Measurements from ENCODE around the gene PACSIN2.
"Not testable (repeated sequence)": the region's sequence is repeated elsewhere in the genome, so short reads cannot be mapped to it uniquely, and the experiment has no call there.

Gene PACSIN2

GRCh38 chr22:43001271-43002201 lies 13.4 kb downstream of the PACSIN2 start:
- no peak for TF ChIP-seq CTCF (conservative IDR thresholded peaks at IDR 0.05; ENCODE audit: low read depth)
- DNase-seq (ENCODE audit: low spot score), result no peak
- ChIA-PET CTCF (interaction anchor here (0.6 kb wide), 2 partner anchors 59 to 557 kb away, joined by 3 read pairs; no protein-coding TSS in a partner anchor), POLR2A (ENCODE audit: low non-redundant PET) (interaction anchor here (2.0 kb wide), 1 partner anchor 13 kb away, joined by 4 read pairs; the partner anchor contains the start of gene PACSIN2)
- peak overlapping the region; percentile 74 for H3K27ac ChIP-seq

GRCh38 chr22:43000441-43001175 lies 14.3 kb downstream of the PACSIN2 start:
- peak overlapping the region; percentile 74 for H3K27ac ChIP-seq
- no peak for TF ChIP-seq CTCF (conservative IDR thresholded peaks at IDR 0.05; ENCODE audit: low read depth)
- CTCF ChIA-PET, result no interaction called here
- DNase-seq (ENCODE audit: low spot score), result no peak
- POLR2A ChIA-PET (ENCODE audit: low non-redundant PET), result interaction anchor here (2.0 kb wide), 1 partner anchor 14 kb away, joined by 4 read pairs; the partner anchor contains the start of gene PACSIN2

DNA sequence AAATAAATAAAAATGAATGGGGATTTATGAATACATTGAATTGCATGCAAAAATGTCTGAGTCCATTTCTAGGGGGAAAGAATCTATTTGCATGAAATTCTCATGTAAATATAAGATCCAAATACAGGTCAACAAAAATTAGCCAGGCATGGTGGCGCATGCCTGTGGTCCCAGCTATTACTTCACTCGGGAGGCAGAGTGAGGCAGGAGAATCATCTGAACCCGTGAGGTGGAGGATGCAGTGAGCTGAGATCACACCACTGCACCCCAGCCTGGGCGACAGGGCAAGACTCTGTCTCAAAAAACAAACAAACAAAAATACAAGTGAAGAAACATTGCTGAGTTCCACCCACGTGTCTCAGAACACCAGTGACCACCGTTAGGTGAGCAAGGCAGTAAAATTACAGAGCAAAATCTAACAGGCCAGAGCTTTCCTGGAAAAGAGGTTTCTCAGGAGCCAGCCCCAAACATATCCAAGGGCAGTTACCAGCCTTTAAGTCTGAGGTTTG lies 17.3 kb downstream of the PACSIN2 start:
- TF ChIP-seq CTCF (conservative IDR thresholded peaks at IDR 0.05; ENCODE audit: low read depth), result no peak
- H3K27ac ChIP-seq, result peak overlapping the region; percentile 91
- DNase-seq (ENCODE audit: low spot score), result no peak
- ChIA-PET CTCF (no interaction called here), POLR2A (ENCODE audit: low non-redundant PET) (no interaction called here)

GRCh38 chr22:42996646-42997365 lies 18.1 kb downstream of the PACSIN2 start:
- no peak for DNase-seq (ENCODE audit: low spot score)
- no peak for TF ChIP-seq CTCF (conservative IDR thresholded peaks at IDR 0.05; ENCODE audit: low read depth)
- POLR2A ChIA-PET (ENCODE audit: low non-redundant PET), result no interaction called here
- CTCF ChIA-PET, result no interaction called here
- H3K27ac ChIP-seq, result peak overlapping the region; percentile 91

DNA sequence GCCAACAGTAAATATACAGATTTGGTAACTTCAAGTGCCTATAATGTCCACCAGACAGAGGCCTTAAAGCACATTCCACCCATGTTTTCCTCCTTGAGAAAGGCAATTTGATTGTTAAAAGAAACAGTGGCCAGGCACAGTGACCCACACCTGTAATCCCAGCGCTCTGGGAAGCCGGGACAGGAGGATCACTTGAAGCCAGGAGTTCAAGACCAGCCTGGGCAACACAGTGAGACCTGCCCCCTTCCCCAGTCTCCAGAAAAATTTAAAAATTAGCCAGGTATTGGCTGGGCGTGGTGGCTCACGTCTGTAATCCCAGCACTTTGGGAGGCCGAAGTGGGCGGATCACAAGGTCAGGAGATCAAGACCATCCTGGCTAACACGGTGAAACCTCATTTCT lies 19.3 kb downstream of the PACSIN2 start:
- CTCF ChIA-PET, result interaction anchor here (0.7 kb wide), 1 partner anchor 1306 kb away, joined by 3 read pairs; no protein-coding TSS in a partner anchor
- POLR2A ChIA-PET (ENCODE audit: low non-redundant PET); DNase-seq (ENCODE audit: low spot score): not testable (repeated sequence)
- peak overlapping the region; percentile 91 for H3K27ac ChIP-seq

DNA sequence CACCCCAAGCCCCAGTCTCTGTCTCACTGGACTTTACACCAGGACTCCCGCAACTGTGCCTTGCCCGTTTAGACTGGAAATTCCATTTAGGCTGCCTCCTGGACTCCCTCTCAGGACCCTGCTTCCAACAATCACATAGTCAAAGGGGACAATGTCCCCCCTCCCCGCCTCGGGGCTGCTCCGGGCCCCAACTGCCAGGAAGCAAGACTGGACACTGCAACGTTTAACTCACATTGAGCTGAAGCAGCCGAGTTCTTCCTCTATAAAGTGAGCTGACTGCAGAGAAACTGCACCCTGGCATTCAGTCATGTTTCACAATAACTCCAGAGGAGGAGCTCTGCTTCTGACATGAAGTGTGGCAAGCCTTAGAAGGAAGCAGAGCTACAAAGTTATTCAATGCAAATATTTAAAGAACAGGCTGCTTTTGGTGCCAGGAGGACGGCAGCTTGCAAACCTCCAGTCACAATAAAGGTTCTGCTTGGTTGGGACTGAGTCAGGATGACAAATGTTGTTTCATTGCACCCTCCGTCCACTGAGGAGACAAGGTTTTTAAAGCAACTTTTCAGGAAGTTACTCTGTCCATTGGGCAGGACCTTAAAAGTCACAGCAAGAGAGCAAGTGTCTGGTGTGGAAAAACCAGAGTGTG lies 19.9 kb downstream of the PACSIN2 start:
- peak; percentile 65 for DNase-seq (ENCODE audit: low spot score)
- no peak for TF ChIP-seq CTCF (conservative IDR thresholded peaks at IDR 0.05; ENCODE audit: low read depth)
- ChIA-PET POLR2A (ENCODE audit: low non-redundant PET) (no interaction called here), CTCF (no interaction called here)
- H3K27ac ChIP-seq, result peak overlapping the region; percentile 91

Measured in RWPE1 (cell line).